Measurements from ENCODE around the gene DRP2. TPM values are rescaled to one million over a fixed set of nuclear protein-coding genes. Genes with fewer than 3 reads are reported as not detected.

Gene DRP2
- polyA plus RNA-seq, 1 donor from 2014 or later, result 10.0 TPM

- TF ChIP-seq SMC3 (conservative IDR thresholded peaks at IDR 0.05; ENCODE audit: poor library complexity), result no peak
- TF ChIP-seq TAF1 (IDR thresholded peaks at IDR 0.05; ENCODE audit: low read depth), result no peak
- no peak for TF ChIP-seq POLR2AphosphoS5 (IDR thresholded peaks at IDR 0.05)
Measured at GRCh38 chrX:101208152-101208905, 11.3 kb upstream of the DRP2 start (continued).

- H3K4me2 ChIP-seq (ENCODE audit: low read length), result no peak overlapping the region
- H3K4me3 ChIP-seq (ENCODE audit: low read length), result no peak overlapping the region
- H3K79me2 ChIP-seq (replicated peaks; ENCODE audit: insufficient read depth, low read length), result no peaks in the 10 kb centered on the region
- H3K36me3 ChIP-seq (ENCODE audit: insufficient read depth, low read length), result no peaks in the 10 kb centered on the region
- H3K9ac ChIP-seq (ENCODE audit: low read length), result no peak overlapping the region
- H3K9me3 ChIP-seq (ENCODE audit: low read length), result no peaks in the 10 kb centered on the region
- H4K20me1 ChIP-seq (ENCODE audit: insufficient read depth), result no peaks in the 10 kb centered on the region
- H3K9me2 ChIP-seq (ENCODE audit: insufficient read depth, low read length), result no peaks in the 10 kb centered on the region
- H2AFZ ChIP-seq (ENCODE audit: low read depth, low read length), result no peak overlapping the region
- H3F3A ChIP-seq (ENCODE audit: insufficient read depth, low read length, poor library complexity, severe bottlenecking), result no peaks in the 10 kb centered on the region
- no peak for TF ChIP-seq SMC3 (conservative IDR thresholded peaks at IDR 0.05; ENCODE audit: poor library complexity)
- no peak for TF ChIP-seq MXI1 (conservative IDR thresholded peaks at IDR 0.05; ENCODE audit: poor library complexity, severe bottlenecking)
- TF ChIP-seq RAD21 (conservative IDR thresholded peaks at IDR 0.05), result no peak
- no peak for TF ChIP-seq CTCF (IDR thresholded peaks at IDR 0.05; ENCODE audit: poor library complexity, severe bottlenecking)
- TF ChIP-seq REST (IDR thresholded peaks at IDR 0.05; ENCODE audit: borderline replicate concordance), result no peak
- no peak for TF ChIP-seq EP300 (conservative IDR thresholded peaks at IDR 0.05; ENCODE audit: poor library complexity, severe bottlenecking)
- H3K27ac ChIP-seq (ENCODE audit: low read length), result no peak overlapping the region
- no peaks in the 10 kb centered on the region for H3K27me3 ChIP-seq (ENCODE audit: insufficient read depth, low read depth, low read length)
Measured at GRCh38 chrX:101210630-101211029, 9.0 kb upstream of the DRP2 start.

- H3K9ac ChIP-seq (ENCODE audit: low read length), result no peak overlapping the region
Measured at GRCh38 chrX:101217689-101218088, 1.9 kb upstream of the DRP2 start.

More at GRCh38 chrX:101217689-101218088, 1.9 kb upstream of the DRP2 start:
- no peak overlapping the region for H3K27ac ChIP-seq (ENCODE audit: low read length)
- H3K79me2 ChIP-seq (replicated peaks; ENCODE audit: insufficient read depth, low read length), result no peaks in the 10 kb centered on the region
- no peaks in the 10 kb centered on the region for H3K36me3 ChIP-seq (ENCODE audit: insufficient read depth, low read length)
- no peaks in the 10 kb centered on the region for H4K20me1 ChIP-seq (ENCODE audit: insufficient read depth)
- H2AFZ ChIP-seq (ENCODE audit: low read depth, low read length), result no peak overlapping the region
- no peaks in the 10 kb centered on the region for H3K9me2 ChIP-seq (ENCODE audit: insufficient read depth, low read length)
- no peaks in the 10 kb centered on the region for H3F3A ChIP-seq (ENCODE audit: insufficient read depth, low read length, poor library complexity, severe bottlenecking)
- H3K4me3 ChIP-seq (ENCODE audit: low read length), result no peak overlapping the region
- H3K9me3 ChIP-seq (ENCODE audit: low read length), result no peaks in the 10 kb centered on the region
- no peaks in the 10 kb centered on the region for H3K27me3 ChIP-seq (ENCODE audit: insufficient read depth, low read depth, low read length)
- no peak overlapping the region for H3K4me2 ChIP-seq (ENCODE audit: low read length)
- TF ChIP-seq MXI1 (conservative IDR thresholded peaks at IDR 0.05; ENCODE audit: poor library complexity, severe bottlenecking), result no peak
- TF ChIP-seq CTCF (IDR thresholded peaks at IDR 0.05; ENCODE audit: poor library complexity, severe bottlenecking), result no peak
- no peak for TF ChIP-seq EP300 (conservative IDR thresholded peaks at IDR 0.05; ENCODE audit: poor library complexity, severe bottlenecking)
- no peak for TF ChIP-seq REST (IDR thresholded peaks at IDR 0.05; ENCODE audit: borderline replicate concordance)
- no peak for TF ChIP-seq EZH2 (IDR thresholded peaks at IDR 0.05; ENCODE audit: borderline replicate concordance, insufficient read depth, low read length, poor library complexity, severe bottlenecking)
- TF ChIP-seq TAF1 (IDR thresholded peaks at IDR 0.05; ENCODE audit: low read depth), result no peak
- TF ChIP-seq POLR2AphosphoS5 (IDR thresholded peaks at IDR 0.05), result no peak
- TF ChIP-seq RAD21 (conservative IDR thresholded peaks at IDR 0.05), result no peak
- no peak for TF ChIP-seq SMC3 (conservative IDR thresholded peaks at IDR 0.05; ENCODE audit: poor library complexity)
